ENCODE measurements around the gene MPHOSPH9.

- TF ChIP-seq NFE2L2 (IDR thresholded peaks at IDR 0.05; ENCODE audit: low read depth, low read length) (no peak), CTCF (conservative IDR thresholded peaks at IDR 0.05; ENCODE audit: low read depth, low read length) (no peak), POLR2A (IDR thresholded peaks at IDR 0.05; ENCODE audit: low read depth, low read length) (no peak), ELK1 (IDR thresholded peaks at IDR 0.05; ENCODE audit: borderline replicate concordance, low read depth, low read length) (no peak), MAZ (IDR thresholded peaks at IDR 0.05; ENCODE audit: borderline replicate concordance, low read depth, low read length) (no peak), BHLHE40 (IDR thresholded peaks at IDR 0.05; ENCODE audit: low read depth, low read length) (no peak), USF2 (IDR thresholded peaks at IDR 0.05; ENCODE audit: low read depth, low read length) (no peak), RAD21 (IDR thresholded peaks at IDR 0.05; ENCODE audit: low read length) (no peak), SMC3 (IDR thresholded peaks at IDR 0.05; ENCODE audit: low read depth, low read length) (no peak), CEBPB (IDR thresholded peaks at IDR 0.05; ENCODE audit: low read depth, low read length) (no peak), RFX5 (IDR thresholded peaks at IDR 0.05; ENCODE audit: low read depth, low read length) (no peak)
Measured at GRCh38 chr12:123225443-123225842, 7.5 kb downstream of the MPHOSPH9 start.

All from IMR-90 (cell line).